A673 (cell line): ENCODE measurements around the gene SH2D1A.

Experiments
- CTCF ChIP-seq: fragments of 300-800, 200-600 bp; sonication (generic); conservative IDR thresholded peaks from 2 replicates; pipeline ENCODE4 v1.5.1; 2017; ENCODE audit warnings: low read depth, mild to moderate bottlenecking, antibody characterized with exemption, low read length, moderate library complexity, mixed read lengths
- EZH2 ChIP-seq: fragments of 200-600 bp; sonication (generic); IDR thresholded peaks from 2 replicates; pipeline ENCODE4 v1.6.1; 2017; ENCODE audit warnings: borderline replicate concordance, low read depth, mild to moderate bottlenecking, mixed read lengths, antibody characterized with exemption, low read length; ENCODE audit not compliant: poor library complexity, severe bottlenecking

- TF ChIP-seq EZH2 (no peak), CTCF (no peak)
Measured at GRCh38 chrX:124325732-124326131, 20.6 kb upstream of the SH2D1A start.
